Activated CD4-positive, alpha-beta T cell treated with anti-CD3 and anti-CD28 coated beads for 1 hour (primary cell): Measurements from ENCODE around the gene TRAFD1.
A peak's percentile ranks its signal among the peaks of the same experiment; 100 is the strongest.

ENCODE experiments used
- DNase-seq: peaks from one replicate; pipeline ENCODE4 v3.0.0-alpha.2; 2020

Gene TRAFD1

GRCh38 chr12:112179341-112179740 is 54.0 kb downstream of the TRAFD1 start:
- no peak for DNase-seq

- no peak for DNase-seq
Observed at GRCh38 chr12:112179916-112180315, 54.6 kb downstream of the TRAFD1 start.

GRCh38 chr12:112180422-112180821 is 55.1 kb downstream of the TRAFD1 start:
- DNase-seq, result no peak

- no peak for DNase-seq
Observed at GRCh38 chr12:112182499-112182898, 57.1 kb downstream of the TRAFD1 start.

- no peak for DNase-seq
Observed at GRCh38 chr12:112183141-112184021, 58.0 kb downstream of the TRAFD1 start.

GRCh38 chr12:112184056-112184887 is 58.9 kb downstream of the TRAFD1 start:
- no peak for DNase-seq

GRCh38 chr12:112185093-112185923 is 59.9 kb downstream of the TRAFD1 start:
- no peak for DNase-seq

DNA sequence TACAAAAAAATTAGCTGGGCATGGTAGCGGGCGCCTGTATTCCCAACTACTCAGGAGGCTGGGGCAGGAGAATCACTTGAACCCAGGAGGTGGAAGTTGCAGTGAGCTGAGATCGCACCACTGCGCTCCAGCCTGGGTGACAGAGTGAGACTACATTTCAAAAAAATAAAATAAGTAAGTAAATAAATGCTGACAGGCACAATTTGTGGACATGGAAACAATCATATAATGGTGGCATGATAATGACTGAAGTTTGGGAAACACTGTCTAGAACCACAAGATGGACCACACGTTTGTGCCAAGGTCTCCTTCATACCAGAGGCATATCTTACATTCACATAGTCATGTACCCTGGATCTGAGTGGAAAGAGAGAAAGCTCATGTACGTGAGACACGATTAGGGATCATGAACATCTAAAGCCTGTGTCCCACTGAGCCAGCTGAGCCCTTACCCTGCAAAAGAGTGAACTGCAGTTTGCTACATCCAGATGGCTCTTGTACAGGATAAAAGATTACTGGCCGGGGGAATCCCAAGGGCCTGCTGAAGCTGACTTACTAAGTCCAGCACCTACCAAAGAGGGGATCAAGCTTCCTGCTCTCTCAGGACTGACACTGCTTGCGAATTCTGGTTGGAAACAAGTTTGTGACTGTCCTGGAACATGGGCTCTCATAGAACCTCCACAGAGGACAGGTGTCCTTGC is 62.9 kb downstream of the TRAFD1 start:
- no peak for DNase-seq

DNA sequence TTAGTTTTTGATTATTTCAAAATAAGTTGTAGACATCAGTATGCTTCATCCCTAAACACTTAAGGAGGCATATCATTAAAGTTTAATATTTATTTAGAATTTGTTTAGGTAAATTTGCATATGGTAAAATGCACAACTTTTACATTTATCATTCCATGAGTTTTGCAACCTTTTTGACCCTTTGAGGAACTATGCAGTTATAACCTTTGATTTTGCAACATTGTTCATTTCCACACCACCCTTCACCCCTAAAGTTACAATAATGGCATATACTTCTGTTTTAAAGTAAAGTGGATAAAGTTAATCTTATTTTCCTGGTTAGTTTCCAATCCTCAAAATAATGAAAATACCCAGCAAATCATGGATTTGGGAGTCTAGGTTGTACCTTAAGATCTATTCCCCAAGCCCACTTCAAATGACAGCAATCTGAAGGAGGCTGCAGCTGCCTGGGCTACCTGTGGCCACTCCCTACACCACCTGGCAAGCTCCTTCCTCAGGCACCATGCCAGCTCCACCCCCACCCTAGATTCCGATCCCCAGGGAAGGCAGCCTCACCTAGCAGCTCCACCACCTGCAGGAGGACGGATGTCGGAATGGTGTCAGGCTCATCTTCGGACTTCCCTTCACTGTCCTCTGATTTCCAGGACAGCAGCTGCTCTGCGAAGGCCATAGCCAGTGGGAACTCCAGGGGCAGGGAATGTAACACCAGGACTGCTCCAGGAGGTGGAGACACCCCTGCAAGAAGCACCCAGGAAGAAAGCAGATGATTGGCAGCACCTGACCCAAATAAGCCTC is 65.1 kb downstream of the TRAFD1 start:
- DNase-seq, result no peak

GRCh38 chr12:112191201-112191600 is 65.8 kb downstream of the TRAFD1 start:
- no peak for DNase-seq

DNA sequence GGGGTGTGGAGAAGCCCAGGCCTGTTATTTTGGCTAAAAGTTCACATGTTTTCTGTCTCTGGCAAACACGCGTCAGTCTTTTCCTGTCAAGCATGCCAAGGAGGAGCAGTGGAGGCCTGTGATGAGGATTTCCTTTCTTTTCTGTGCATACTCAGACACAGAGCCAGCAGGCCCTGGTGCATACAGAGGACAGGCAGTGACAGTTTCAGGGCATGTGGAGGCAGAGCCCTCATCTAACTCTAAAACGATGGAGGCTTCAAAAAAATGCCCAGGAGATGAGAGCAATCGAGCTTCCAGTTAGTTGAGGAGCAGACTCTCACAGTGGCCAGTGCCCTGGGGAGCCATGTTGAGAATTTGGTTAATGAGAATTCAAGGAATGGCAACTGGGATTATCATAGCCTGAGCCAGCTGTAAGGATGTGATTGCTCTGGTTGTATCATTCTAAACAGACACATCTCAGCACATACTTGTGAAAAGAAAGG is 66.5 kb downstream of the TRAFD1 start:
- DNase-seq, result no peak

GRCh38 chr12:112192475-112192874 is 67.1 kb downstream of the TRAFD1 start:
- DNase-seq, result no peak

GRCh38 chr12:112194601-112195247 is 69.4 kb downstream of the TRAFD1 start:
- no peak for DNase-seq

DNA sequence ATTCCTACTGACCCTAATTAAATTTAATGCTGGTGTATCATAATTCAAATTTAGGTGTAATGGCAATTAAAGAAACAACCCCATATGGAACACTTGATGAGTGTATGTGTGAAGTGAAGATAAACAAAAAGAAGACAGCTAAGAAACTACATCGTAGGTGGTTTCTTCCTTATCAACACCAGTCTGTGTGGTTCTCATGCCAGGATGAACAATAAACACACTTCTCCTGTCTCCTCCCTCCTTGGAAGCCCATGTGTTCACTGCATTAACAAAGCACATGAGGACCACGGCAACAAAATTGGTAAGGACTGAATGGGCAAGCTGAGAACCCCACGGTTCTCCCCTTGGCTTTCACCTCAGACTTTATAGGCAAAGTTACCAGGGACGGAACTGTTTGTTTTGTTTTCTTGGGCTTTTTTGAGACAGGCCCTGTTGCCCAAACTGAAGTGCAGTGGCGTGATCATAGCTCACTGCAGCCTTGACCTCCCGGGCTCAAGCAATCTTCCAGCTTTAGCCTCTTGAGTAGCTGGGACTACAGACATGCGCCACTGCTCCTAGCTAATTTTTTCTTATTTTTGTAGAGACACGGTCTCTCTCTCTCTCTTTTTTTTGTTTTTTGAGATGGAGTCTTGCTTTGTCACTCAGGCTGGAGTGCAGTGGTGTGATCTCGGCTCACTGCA is 71.0 kb downstream of the TRAFD1 start:
- no peak for DNase-seq

DNA sequence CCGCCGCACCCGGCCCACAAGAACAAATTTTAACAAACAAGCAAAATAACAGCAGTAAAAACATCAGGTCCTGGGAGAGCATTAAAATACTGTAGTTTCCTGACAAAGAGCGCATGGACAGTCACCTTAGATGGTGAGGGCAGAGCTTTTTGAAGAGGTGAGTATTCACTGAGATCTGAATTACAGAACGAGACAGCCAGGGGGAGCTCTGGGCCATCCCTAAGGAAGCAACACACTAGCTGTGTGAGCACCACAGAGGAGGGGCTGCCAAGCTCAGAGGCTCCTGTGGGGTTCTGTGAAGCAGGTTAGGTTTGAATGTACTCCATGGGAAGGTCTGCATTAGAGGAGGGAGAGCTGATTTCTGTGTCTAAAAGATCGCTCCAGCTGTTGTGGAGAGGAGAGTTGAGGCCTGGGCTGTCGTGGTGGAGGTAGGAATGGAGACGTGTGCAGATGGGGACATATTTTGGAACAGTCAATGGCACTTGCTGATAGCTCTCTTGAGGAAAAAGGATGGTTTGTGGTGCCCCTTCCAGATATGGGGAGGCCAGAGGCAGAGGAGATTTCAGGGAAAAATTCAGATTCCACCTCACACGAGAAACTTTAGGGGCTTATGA is 72.9 kb downstream of the TRAFD1 start:
- DNase-seq, result peak; percentile 14

DNA sequence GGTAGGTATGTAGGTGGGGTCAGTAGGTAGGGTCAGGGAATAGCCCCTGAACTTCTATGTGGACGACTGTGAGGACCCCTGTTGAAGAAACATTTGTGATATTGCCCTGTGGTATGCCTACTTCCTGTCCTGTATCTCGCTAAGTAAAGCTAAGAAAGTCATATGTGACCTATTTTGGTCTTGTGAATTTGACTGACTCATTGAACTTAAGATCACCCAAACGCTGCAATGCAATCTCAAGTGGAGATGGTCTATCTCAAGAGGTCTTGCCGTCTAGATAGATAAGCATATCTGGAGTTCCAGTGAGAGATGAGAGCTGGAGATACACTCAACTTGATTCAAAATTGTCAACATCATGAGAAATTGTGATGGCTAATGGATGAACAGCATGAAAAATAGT is 73.8 kb downstream of the TRAFD1 start:
- no peak for DNase-seq
